ENCODE measurements around the gene DCLK2. TPM values are rescaled to one million over a fixed set of nuclear protein-coding genes. Genes with fewer than 3 reads are reported as not detected.

DCLK2 gene
- total and polyA plus RNA-seq, 7 experiments from 2014 or later = 0.06 to 0.56 (median 0.11) TPM; not detected in 4

GRCh38 chr4:150247184-150247583 lies 168.9 kb downstream of the DCLK2 start:
- Histone ChIP-seq H3K4me1 (ENCODE audit: control insufficient read depth in 2 of 2, insufficient read depth in 2 of 2, low read length in 2 of 2) (no peaks in the 10 kb centered on the region), H3K36me3 (ENCODE audit: control insufficient read depth in 2 of 3, insufficient read depth in 3 of 3, low read length in 3 of 3) (no peaks in the 10 kb centered on the region), H3K27me3 (ENCODE audit: control insufficient read depth in 2 of 2, insufficient read depth in 2 of 2, low read length in 2 of 2) (no peaks in the 10 kb centered on the region), H3K27ac (ENCODE audit: low read depth, low read length) (no peak overlapping the region), H3K4me3 (ENCODE audit: low read length) (no peak overlapping the region), H3K9me3 (ENCODE audit: control insufficient read depth in 2 of 3, low read length in 3 of 3) (no peaks in the 10 kb centered on the region)
- CTCF ChIA-PET = no interaction called here
- no peak for ATAC-seq
- intact Hi-C loops (cut with micrococcal nuclease) = no loop called here
- POLR2A ChIA-PET = no interaction called here
- Mint-ChIP-seq H3K9me3 (no peaks in the 10 kb centered on the region), H3K36me3 (no peaks in the 10 kb centered on the region), H3K27ac (no peak overlapping the region), H3K27me3 (peaks cover 0 to 8% (median 2%) of the 10 kb centered on the region in 5 donors), H3K4me1 (no peaks in the 10 kb centered on the region), H3K4me3 (no peak overlapping the region)
- DNase-seq = no peak

- POLR2A ChIA-PET = no interaction called here
- H3K4me1 Mint-ChIP-seq = no peaks in the 10 kb centered on the region
- CTCF ChIA-PET = no interaction called here
- intact Hi-C loops (cut with micrococcal nuclease) = no loop called here
- Histone ChIP-seq H3K36me3 (ENCODE audit: control insufficient read depth in 2 of 3, insufficient read depth in 3 of 3, low read length in 3 of 3) (no peaks in the 10 kb centered on the region), H3K27me3 (ENCODE audit: control insufficient read depth in 2 of 2, insufficient read depth in 2 of 2, low read length in 2 of 2) (no peaks in the 10 kb centered on the region), H3K4me1 (ENCODE audit: control insufficient read depth in 2 of 2, insufficient read depth in 2 of 2, low read length in 2 of 2) (no peaks in the 10 kb centered on the region), H3K4me3 (ENCODE audit: low read length) (no peak overlapping the region), H3K27ac (ENCODE audit: low read depth, low read length) (no peak overlapping the region), H3K9me3 (ENCODE audit: control insufficient read depth in 2 of 3, low read length in 3 of 3) (no peaks in the 10 kb centered on the region)
- no peak overlapping the region for H3K4me3 Mint-ChIP-seq
- no peaks in the 10 kb centered on the region for H3K36me3 Mint-ChIP-seq
- no peak for ATAC-seq
- no peaks in the 10 kb centered on the region for H3K9me3 Mint-ChIP-seq
- no peak for DNase-seq
- H3K27me3 Mint-ChIP-seq = peaks cover 0 to 8% (median 2%) of the 10 kb centered on the region in 5 donors
- no peak overlapping the region for H3K27ac Mint-ChIP-seq
Measured at GRCh38 chr4:150248181-150248580, 169.9 kb downstream of the DCLK2 start.

- no peak for ATAC-seq
- intact Hi-C loops (cut with micrococcal nuclease) = no loop called here
- CTCF ChIA-PET = no interaction called here
Measured at GRCh38 chr4:150250293-150250997, 172.2 kb downstream of the DCLK2 start.

GRCh38 chr4:150250998-150251651 lies 172.9 kb downstream of the DCLK2 start:
- Histone ChIP-seq H3K4me1 (ENCODE audit: control insufficient read depth in 2 of 2, insufficient read depth in 2 of 2, low read length in 2 of 2) (no peaks in the 10 kb centered on the region), H3K27ac (ENCODE audit: low read depth, low read length) (no peak overlapping the region), H3K27me3 (ENCODE audit: control insufficient read depth in 2 of 2, insufficient read depth in 2 of 2, low read length in 2 of 2) (no peaks in the 10 kb centered on the region), H3K4me3 (ENCODE audit: low read length) (no peak overlapping the region), H3K9me3 (ENCODE audit: control insufficient read depth in 2 of 3, low read length in 3 of 3) (no peaks in the 10 kb centered on the region), H3K36me3 (ENCODE audit: control insufficient read depth in 2 of 3, insufficient read depth in 3 of 3, low read length in 3 of 3) (no peaks in the 10 kb centered on the region)
- Mint-ChIP-seq H3K27ac (no peak overlapping the region), H3K27me3 (peaks cover 0 to 8% (median 0%) of the 10 kb centered on the region in 5 donors), H3K4me1 (peaks cover 0 to 2% (median 0%) of the 10 kb centered on the region in 7 donors), H3K9me3 (no peaks in the 10 kb centered on the region), H3K36me3 (no peaks in the 10 kb centered on the region), H3K4me3 (no peak overlapping the region)
- intact Hi-C loops (cut with micrococcal nuclease) = no loop called here
- ATAC-seq (peak; percentile 15), DNase-seq (no peak)
- CTCF ChIA-PET = no interaction called here
- POLR2A ChIA-PET = no interaction called here

More at GRCh38 chr4:150250293-150250997, 172.2 kb downstream of the DCLK2 start:
- Histone ChIP-seq H3K27ac (ENCODE audit: low read depth, low read length) (no peak overlapping the region), H3K4me3 (ENCODE audit: low read length) (no peak overlapping the region), H3K9me3 (ENCODE audit: control insufficient read depth in 2 of 3, low read length in 3 of 3) (no peaks in the 10 kb centered on the region), H3K27me3 (ENCODE audit: control insufficient read depth in 2 of 2, insufficient read depth in 2 of 2, low read length in 2 of 2) (no peaks in the 10 kb centered on the region), H3K36me3 (ENCODE audit: control insufficient read depth in 2 of 3, insufficient read depth in 3 of 3, low read length in 3 of 3) (no peaks in the 10 kb centered on the region), H3K4me1 (ENCODE audit: control insufficient read depth in 2 of 2, insufficient read depth in 2 of 2, low read length in 2 of 2) (no peaks in the 10 kb centered on the region)
- peaks cover 0 to 2% (median 0%) of the 10 kb centered on the region in 7 donors for H3K4me1 Mint-ChIP-seq
- DNase-seq = no peak
- POLR2A ChIA-PET = no interaction called here
- H3K9me3 Mint-ChIP-seq = no peaks in the 10 kb centered on the region
- no peak overlapping the region for H3K4me3 Mint-ChIP-seq
- H3K27ac Mint-ChIP-seq = no peak overlapping the region
- no peaks in the 10 kb centered on the region for H3K36me3 Mint-ChIP-seq
- H3K27me3 Mint-ChIP-seq = peaks cover 0 to 8% (median 0%) of the 10 kb centered on the region in 5 donors

- DNase-seq (no peak), ATAC-seq (no peak)
- Mint-ChIP-seq H3K27ac (peak overlapping the region in 1 of 9 donors; percentile 3), H3K36me3 (no peaks in the 10 kb centered on the region), H3K27me3 (peaks cover 0 to 8% (median 0%) of the 10 kb centered on the region in 5 donors), H3K9me3 (no peaks in the 10 kb centered on the region), H3K4me3 (no peak overlapping the region), H3K4me1 (peaks cover 0 to 2% (median 0%) of the 10 kb centered on the region in 7 donors)
- no peaks in the 10 kb centered on the region for H3K27me3 ChIP-seq (ENCODE audit: control insufficient read depth in 2 of 2, insufficient read depth in 2 of 2, low read length in 2 of 2)
- H3K9me3 ChIP-seq (ENCODE audit: control insufficient read depth in 2 of 3, low read length in 3 of 3) = no peaks in the 10 kb centered on the region
- no peak overlapping the region for H3K27ac ChIP-seq (ENCODE audit: low read depth, low read length)
- POLR2A ChIA-PET = no interaction called here
- H3K4me1 ChIP-seq (ENCODE audit: control insufficient read depth in 2 of 2, insufficient read depth in 2 of 2, low read length in 2 of 2) = no peaks in the 10 kb centered on the region
- H3K4me3 ChIP-seq (ENCODE audit: low read length) = no peak overlapping the region
- H3K36me3 ChIP-seq (ENCODE audit: control insufficient read depth in 2 of 3, insufficient read depth in 3 of 3, low read length in 3 of 3) = no peaks in the 10 kb centered on the region
- intact Hi-C loops (cut with micrococcal nuclease) = no loop called here
- CTCF ChIA-PET = no interaction called here
Measured at GRCh38 chr4:150251752-150252190, 173.5 kb downstream of the DCLK2 start.

GRCh38 chr4:150252306-150252705 lies 174.1 kb downstream of the DCLK2 start:
- H3K27ac ChIP-seq (ENCODE audit: low read depth, low read length) = no peak overlapping the region
- H3K36me3 ChIP-seq (ENCODE audit: control insufficient read depth in 2 of 3, insufficient read depth in 3 of 3, low read length in 3 of 3) = no peaks in the 10 kb centered on the region
- H3K9me3 ChIP-seq (ENCODE audit: control insufficient read depth in 2 of 3, low read length in 3 of 3) = no peaks in the 10 kb centered on the region
- intact Hi-C loops (cut with micrococcal nuclease) = no loop called here
- peaks cover 0 to 5% (median 0%) of the 10 kb centered on the region in 5 donors for H3K27me3 Mint-ChIP-seq
- ChIA-PET CTCF (interaction anchor here (0.6 kb wide), 1 partner anchor 610 kb away, joined by 3 read pairs; no protein-coding TSS in a partner anchor), POLR2A (no interaction called here)
- no peak overlapping the region for H3K4me3 Mint-ChIP-seq
- peaks cover 0 to 1% (median 0%) of the 10 kb centered on the region in 11 donors for H3K9me3 Mint-ChIP-seq
- DNase-seq = no peak
- H3K27me3 ChIP-seq (ENCODE audit: control insufficient read depth in 2 of 2, insufficient read depth in 2 of 2, low read length in 2 of 2) = no peaks in the 10 kb centered on the region
- H3K4me1 ChIP-seq (ENCODE audit: control insufficient read depth in 2 of 2, insufficient read depth in 2 of 2, low read length in 2 of 2) = no peaks in the 10 kb centered on the region
- H3K27ac Mint-ChIP-seq = no peak overlapping the region
- H3K36me3 Mint-ChIP-seq = no peaks in the 10 kb centered on the region
- peaks cover 0 to 2% (median 0%) of the 10 kb centered on the region in 7 donors for H3K4me1 Mint-ChIP-seq
- no peak overlapping the region for H3K4me3 ChIP-seq (ENCODE audit: low read length)
- no peak for ATAC-seq
